Measurements from ENCODE around the gene PRM2.

PRM2 gene

GRCh38 chr16:11278681-11279628 is 2.7 kb upstream of the PRM2 start:
- H3K4me3 ChIP-seq (ENCODE audit: insufficient read depth, low read length, poor library complexity, severe bottlenecking), result no peak overlapping the region
- no peak overlapping the region for H3K4me2 ChIP-seq (ENCODE audit: low read depth, low read length, poor library complexity, severe bottlenecking)
- H3K9me3 ChIP-seq (ENCODE audit: insufficient read depth, low read length), result no peaks in the 10 kb centered on the region
- no peaks in the 10 kb centered on the region for H4K20me1 ChIP-seq (ENCODE audit: low read depth, low read length)
- no peak overlapping the region for H2AFZ ChIP-seq (ENCODE audit: low read depth, low read length, severe bottlenecking)
- H3K9ac ChIP-seq (ENCODE audit: low read length), result no peak overlapping the region
- no peaks in the 10 kb centered on the region for H3K9me2 ChIP-seq (replicated peaks; ENCODE audit: insufficient read depth, low read length)
- no peaks in the 10 kb centered on the region for H3K27me3 ChIP-seq (ENCODE audit: low read length)
- no peak for TF ChIP-seq EZH2phosphoT487 (conservative IDR thresholded peaks at IDR 0.05; ENCODE audit: low read length)
- TF ChIP-seq, protein P1, sequence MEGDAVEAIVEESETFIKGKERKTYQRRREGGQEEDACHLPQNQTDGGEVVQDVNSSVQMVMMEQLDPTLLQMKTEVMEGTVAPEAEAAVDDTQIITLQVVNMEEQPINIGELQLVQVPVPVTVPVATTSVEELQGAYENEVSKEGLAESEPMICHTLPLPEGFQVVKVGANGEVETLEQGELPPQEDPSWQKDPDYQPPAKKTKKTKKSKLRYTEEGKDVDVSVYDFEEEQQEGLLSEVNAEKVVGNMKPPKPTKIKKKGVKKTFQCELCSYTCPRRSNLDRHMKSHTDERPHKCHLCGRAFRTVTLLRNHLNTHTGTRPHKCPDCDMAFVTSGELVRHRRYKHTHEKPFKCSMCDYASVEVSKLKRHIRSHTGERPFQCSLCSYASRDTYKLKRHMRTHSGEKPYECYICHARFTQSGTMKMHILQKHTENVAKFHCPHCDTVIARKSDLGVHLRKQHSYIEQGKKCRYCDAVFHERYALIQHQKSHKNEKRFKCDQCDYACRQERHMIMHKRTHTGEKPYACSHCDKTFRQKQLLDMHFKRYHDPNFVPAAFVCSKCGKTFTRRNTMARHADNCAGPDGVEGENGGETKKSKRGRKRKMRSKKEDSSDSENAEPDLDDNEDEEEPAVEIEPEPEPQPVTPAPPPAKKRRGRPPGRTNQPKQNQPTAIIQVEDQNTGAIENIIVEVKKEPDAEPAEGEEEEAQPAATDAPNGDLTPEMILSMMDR (IDR thresholded peaks at IDR 0.05; ENCODE audit: insufficient read depth, low read length, poor library complexity, severe bottlenecking), result no peak
- H3K36me3 ChIP-seq (ENCODE audit: low read length), result no peaks in the 10 kb centered on the region
- no peaks in the 10 kb centered on the region for H3K79me2 ChIP-seq (ENCODE audit: insufficient read depth, low read length)
- no peak overlapping the region for H3K27ac ChIP-seq (ENCODE audit: low read depth, low read length)
- H3F3A ChIP-seq (ENCODE audit: insufficient read depth), result no peaks in the 10 kb centered on the region

- Histone ChIP-seq H3K36me3 (ENCODE audit: low read length) (no peaks in the 10 kb centered on the region), H3K9ac (ENCODE audit: low read length) (no peak overlapping the region), H3K4me2 (ENCODE audit: low read depth, low read length, poor library complexity, severe bottlenecking) (no peak overlapping the region), H3K9me2 (replicated peaks; ENCODE audit: insufficient read depth, low read length) (no peaks in the 10 kb centered on the region), H3K79me2 (ENCODE audit: insufficient read depth, low read length) (no peaks in the 10 kb centered on the region), H3K9me3 (ENCODE audit: insufficient read depth, low read length) (no peaks in the 10 kb centered on the region), H4K20me1 (ENCODE audit: low read depth, low read length) (no peaks in the 10 kb centered on the region), H2AFZ (ENCODE audit: low read depth, low read length, severe bottlenecking) (no peak overlapping the region), H3K4me3 (ENCODE audit: insufficient read depth, low read length, poor library complexity, severe bottlenecking) (no peak overlapping the region), H3F3A (ENCODE audit: insufficient read depth) (no peaks in the 10 kb centered on the region), H3K27me3 (ENCODE audit: low read length) (no peaks in the 10 kb centered on the region), H3K27ac (ENCODE audit: low read depth, low read length) (no peak overlapping the region)
- TF ChIP-seq, protein P1 (IDR thresholded peaks at IDR 0.05; ENCODE audit: insufficient read depth, low read length, poor library complexity, severe bottlenecking), result no peak
- TF ChIP-seq EZH2phosphoT487 (conservative IDR thresholded peaks at IDR 0.05; ENCODE audit: low read length), result no peak
Observed at GRCh38 chr16:11277607-11278337, 1.5 kb upstream of the PRM2 start.

DNA sequence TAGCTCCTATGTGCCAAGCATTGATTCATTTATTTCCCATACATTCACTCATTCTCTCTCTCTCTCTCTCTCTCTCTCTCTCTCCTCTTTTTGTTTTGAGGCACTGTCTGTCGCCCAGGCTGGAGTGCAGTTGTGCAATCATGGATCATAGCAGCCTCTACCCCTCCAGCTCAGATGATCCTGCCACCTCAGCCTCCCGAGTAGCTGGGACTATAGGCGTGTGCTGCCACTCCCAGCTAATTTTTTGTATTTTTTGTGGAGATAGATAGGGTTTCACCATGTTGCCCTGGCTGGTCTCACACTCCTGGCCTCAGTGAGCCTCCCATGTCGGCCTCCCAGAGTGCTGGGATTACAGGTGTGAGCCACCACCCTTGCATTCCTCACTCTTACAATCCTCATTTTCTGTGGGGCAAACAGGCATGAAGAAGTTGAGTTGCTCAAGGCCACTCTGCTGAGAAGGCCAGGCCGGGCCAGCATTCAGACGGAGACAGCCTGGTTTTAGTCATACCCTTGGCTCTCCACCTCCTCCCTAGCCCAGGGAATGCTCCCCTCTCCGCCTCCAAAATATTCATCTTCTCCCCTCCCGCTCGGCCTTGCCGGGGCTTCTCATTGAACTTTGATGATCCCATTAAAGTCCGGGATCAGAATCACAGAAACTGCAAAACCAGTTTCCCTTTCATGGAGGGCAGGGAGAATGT is 765 bp upstream of the PRM2 start:
- Histone ChIP-seq H3K27me3 (ENCODE audit: low read length) (no peaks in the 10 kb centered on the region), H3K4me3 (ENCODE audit: insufficient read depth, low read length, poor library complexity, severe bottlenecking) (no peak overlapping the region), H3K9me2 (replicated peaks; ENCODE audit: insufficient read depth, low read length) (no peaks in the 10 kb centered on the region), H3F3A (ENCODE audit: insufficient read depth) (no peaks in the 10 kb centered on the region), H4K20me1 (ENCODE audit: low read depth, low read length) (no peaks in the 10 kb centered on the region), H3K4me2 (ENCODE audit: low read depth, low read length, poor library complexity, severe bottlenecking) (no peak overlapping the region), H3K27ac (ENCODE audit: low read depth, low read length) (no peak overlapping the region), H3K9me3 (ENCODE audit: insufficient read depth, low read length) (no peaks in the 10 kb centered on the region), H3K36me3 (ENCODE audit: low read length) (no peaks in the 10 kb centered on the region), H3K79me2 (ENCODE audit: insufficient read depth, low read length) (no peaks in the 10 kb centered on the region), H3K9ac (ENCODE audit: low read length) (no peak overlapping the region), H2AFZ (ENCODE audit: low read depth, low read length, severe bottlenecking) (no peak overlapping the region)
- TF ChIP-seq, protein P1 (IDR thresholded peaks at IDR 0.05; ENCODE audit: insufficient read depth, low read length, poor library complexity, severe bottlenecking), result no peak
- TF ChIP-seq EZH2phosphoT487 (conservative IDR thresholded peaks at IDR 0.05; ENCODE audit: low read length), result no peak
